Measurements from ENCODE around the gene SREK1IP1. TPM values are rescaled to one million over a fixed set of nuclear protein-coding genes. Genes with fewer than 3 reads are reported as not detected.
"Not testable (repeated sequence)": the region's sequence is repeated elsewhere in the genome, so short reads cannot be mapped to it uniquely, and the experiment has no call there.

Gene SREK1IP1
- total RNA-seq, 1 donor from 2014 or later, result 10.1 TPM

DNA sequence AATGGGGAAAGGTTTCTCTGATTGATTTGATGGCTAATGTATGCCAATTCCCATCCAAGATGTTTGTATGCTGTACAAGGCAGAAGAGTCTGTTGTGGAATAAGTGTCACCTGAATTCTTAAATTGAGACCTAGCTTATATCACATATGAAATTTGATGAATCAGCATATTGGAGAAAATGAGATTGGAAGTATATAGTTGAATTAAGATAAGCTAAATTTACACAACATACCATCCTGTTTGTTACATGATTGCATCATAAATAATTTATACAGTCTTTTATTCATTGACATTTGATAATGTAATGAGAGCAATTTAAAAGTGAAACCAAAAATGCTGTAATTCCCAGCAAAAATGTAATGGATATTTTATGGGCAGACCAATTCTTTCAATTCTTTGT is 1.4 kb upstream of the SREK1IP1 start:
- no peak for ATAC-seq (ENCODE audit: poor library complexity)
- no peak for DNase-seq
- intact Hi-C loops (cut with DNase I), result no loop called here

DNA sequence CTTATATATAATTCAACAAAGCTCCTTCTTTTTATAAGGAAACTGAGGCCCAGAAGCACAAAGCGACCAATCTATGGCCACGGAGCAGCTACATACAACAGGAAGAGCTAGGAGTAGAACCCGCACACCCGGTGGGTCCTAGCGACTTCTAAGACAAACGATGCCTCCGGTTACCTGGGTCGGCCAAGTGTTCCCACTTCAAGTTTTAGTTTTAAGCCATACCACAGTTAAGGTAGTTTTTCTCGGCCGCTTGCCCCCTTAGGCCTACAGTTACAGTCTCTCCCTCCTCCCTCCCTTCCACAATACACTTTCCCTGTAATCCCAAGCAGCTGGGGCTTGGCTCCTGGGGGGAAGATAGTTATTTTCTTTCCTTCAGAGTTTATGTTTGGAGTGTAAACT is 533 bp downstream of the SREK1IP1 start:
- intact Hi-C loops (cut with DNase I), result no loop called here
- ATAC-seq (ENCODE audit: poor library complexity) (peak; percentile 48), DNase-seq (no peak)

DNA sequence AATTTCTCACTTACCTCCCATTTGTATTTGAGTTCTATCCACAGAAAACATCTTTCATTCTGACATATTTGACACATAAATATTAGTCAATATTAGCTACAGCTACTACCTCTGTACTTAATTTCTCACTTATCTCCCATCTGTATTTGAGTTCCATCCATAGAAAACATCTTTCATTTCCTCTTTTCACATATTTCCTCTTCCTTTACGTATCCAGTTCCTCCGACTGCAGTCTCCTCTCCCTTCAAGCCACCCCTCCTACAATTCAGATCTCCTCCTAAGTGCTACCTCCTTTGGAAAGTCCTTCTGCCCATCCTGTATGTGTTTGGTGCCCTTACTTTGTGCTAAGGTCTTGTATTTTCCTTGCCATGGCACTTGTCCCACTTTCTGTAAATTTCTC is 1.6 kb downstream of the SREK1IP1 start:
- DNase-seq (no peak), ATAC-seq (ENCODE audit: poor library complexity) (no peak)
- intact Hi-C loops (cut with DNase I), result no loop called here

DNA sequence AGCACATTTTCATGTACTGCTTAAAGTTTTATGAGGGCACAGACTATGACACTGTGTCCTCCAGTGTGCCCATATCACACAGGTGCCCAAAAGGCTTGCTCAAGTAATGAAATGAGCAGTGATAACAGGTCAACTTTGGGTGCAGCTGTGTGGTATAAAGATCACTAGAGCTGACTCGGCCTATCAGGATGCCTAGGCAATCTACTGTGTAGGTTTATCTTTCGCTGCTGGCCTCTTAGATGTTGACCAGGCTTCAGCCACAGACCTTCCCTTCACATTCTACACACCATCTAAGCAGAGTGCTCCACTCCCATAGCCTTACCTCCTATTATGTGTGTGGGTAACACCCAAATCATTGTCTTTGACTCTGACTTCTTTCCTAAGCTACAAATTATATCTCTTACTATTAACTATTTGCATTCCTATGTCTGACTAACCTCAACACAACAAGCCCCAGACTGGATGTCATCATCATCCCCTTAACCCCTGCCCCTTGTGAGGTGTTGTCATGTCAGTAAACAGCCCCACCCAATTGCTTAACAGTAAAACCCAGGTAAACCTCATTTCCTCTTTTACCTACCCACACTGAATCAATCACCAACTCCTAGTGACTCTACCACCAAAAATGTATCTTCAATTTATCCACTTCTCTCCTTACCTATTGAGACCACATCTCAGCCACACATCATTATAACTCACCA is 2.5 kb downstream of the SREK1IP1 start:
- intact Hi-C loops (cut with DNase I), result no loop called here
- no peak for ATAC-seq (ENCODE audit: poor library complexity)
- DNase-seq, result no peak

DNA sequence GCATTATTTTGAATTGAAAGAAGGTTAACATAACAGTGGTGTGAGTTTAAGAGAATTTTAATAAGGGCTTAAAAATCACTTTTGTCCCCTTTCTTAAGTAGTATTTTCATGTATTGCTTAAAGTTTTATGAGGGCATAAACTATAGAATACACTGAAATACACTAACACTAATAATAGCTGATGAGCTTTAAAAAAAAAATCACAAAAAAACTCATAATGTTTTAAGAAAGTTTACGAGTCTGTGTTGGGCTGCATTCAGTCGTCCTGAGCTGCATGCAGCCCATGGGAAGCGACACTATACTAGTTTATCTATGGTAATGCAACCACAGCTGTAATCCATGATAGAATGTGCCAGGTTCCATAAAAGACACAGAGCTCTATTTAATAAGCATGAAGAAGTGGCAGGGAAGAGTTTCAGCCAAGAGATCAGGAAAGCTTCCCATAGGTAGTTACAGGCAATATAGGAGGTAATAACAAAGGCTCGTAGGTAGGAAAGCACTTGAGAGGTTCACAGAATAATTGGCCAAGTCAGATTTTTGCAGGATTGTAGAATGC is 4.5 kb downstream of the SREK1IP1 start:
- intact Hi-C loops (cut with DNase I), result no loop called here
- no peak for ATAC-seq (ENCODE audit: poor library complexity)
- no peak for DNase-seq

DNA sequence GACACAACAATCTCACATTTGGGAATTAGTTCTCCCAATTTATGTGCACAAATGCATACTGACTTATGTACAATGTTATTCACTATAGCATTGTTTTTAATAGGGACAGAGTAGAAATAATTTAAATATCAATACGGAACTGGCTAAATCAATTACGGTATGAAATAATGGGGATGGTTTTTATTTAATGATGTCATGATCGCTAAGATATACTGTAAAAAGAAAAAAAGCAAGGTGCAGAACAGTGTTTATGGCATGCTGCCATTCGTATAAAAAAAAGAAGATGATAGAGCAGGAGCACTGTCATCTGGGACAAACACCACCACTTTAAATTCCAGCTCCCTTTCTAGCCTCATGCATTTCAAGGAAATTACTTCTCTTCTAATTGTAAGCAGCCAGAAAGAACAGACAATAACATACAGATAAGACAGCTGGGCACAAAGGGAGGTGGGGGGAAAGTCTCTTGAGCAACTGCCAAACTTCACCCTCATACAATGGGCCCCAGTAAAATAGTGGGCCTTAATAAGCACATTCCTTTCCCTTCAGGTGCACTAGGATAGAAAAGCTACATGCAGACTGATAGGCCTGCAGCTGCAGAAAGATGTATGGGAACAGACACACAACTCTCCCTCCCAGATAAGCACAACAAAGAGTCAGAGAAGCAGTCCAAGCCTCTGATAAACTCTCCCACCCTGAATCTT is 8.4 kb downstream of the SREK1IP1 start:
- intact Hi-C loops (cut with DNase I), result no loop called here
- DNase-seq, result no peak
- ATAC-seq (ENCODE audit: poor library complexity), result no peak

DNA sequence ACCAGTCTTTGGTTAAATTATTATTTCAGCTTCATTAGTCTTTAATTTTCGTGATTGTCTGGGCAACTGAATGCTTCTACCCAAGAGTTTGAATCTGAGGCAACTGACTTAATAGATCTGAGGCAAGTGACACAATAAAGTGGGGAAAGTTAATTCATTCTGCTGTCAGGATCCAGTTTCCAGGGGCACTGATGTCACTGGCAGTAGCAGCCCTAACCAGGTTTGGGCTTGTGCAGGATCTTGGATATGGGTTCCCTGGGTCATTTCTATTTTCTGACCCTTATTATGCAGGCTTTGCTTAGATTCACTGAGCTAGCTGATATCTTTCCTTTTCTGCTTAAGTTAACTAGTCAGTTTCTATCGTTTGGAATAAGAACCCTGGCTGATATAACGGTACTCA is 9.6 kb downstream of the SREK1IP1 start:
- ATAC-seq (ENCODE audit: poor library complexity) (no peak), DNase-seq (no peak)
- intact Hi-C loops (cut with DNase I), result no loop called here

DNA sequence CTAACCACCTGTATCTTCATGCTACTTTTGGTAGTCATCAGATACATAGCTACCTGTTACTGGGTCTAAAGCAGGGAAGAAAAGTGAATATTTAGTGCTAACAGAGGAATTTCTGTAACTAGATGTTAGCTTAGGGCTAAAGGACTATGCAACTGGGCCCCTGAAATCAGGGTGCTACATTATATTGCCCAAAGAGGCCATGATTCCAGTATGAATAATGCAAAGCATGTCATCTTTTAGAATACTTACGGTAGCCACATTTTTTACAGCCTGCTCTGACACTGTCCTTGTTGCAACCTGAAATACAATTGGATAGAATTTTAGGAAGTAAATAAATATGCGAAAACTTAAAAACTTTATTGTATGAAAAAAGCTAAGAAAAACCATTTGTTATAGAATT is 14.4 kb downstream of the SREK1IP1 start:
- intact Hi-C loops (cut with DNase I), result no loop called here
- DNase-seq, result no peak
- no peak for ATAC-seq (ENCODE audit: poor library complexity)

DNA sequence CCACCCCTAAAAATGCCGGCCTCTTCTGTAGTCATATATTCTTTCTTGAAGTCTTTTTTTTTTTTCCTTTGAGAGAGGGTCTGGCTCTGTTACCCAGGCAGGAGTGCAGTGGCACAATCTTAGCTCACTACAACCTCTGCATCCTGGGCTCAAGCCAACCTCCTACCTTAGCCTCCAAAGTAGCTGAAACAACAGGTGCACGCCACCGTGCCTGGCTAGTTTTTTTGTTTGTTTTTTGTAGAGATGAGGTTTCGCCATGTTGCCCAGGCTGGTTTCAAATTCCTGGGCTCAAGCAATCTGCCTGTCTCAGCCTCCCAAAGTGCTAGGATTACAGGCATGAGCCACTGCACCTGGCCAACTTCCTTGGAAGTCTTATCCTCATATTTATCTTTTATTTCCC is 19.1 kb downstream of the SREK1IP1 start:
- intact Hi-C loops (cut with DNase I), result no loop called here
- ATAC-seq (ENCODE audit: poor library complexity) (no peak), DNase-seq (no peak)

DNA sequence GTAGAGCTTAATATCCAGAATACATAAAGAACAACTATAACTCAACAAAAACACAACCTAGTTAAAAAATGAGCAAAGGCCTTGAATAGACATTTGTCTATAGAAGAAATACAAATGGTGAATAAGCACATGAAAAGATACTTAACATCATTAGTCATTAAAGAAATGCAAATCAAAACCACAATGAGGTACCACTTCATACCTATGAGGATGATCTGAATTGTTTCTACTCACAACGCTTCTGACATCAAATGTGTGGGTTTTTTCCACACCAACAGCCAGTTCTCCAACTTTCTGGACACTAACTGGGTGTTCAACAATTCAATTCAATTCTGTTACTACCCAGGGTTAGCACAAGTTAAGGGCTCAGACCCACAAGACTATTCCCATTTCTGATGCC is 22.0 kb downstream of the SREK1IP1 start:
- DNase-seq (no peak), ATAC-seq (ENCODE audit: poor library complexity) (no peak)
- intact Hi-C loops (cut with DNase I), result no loop called here

DNA sequence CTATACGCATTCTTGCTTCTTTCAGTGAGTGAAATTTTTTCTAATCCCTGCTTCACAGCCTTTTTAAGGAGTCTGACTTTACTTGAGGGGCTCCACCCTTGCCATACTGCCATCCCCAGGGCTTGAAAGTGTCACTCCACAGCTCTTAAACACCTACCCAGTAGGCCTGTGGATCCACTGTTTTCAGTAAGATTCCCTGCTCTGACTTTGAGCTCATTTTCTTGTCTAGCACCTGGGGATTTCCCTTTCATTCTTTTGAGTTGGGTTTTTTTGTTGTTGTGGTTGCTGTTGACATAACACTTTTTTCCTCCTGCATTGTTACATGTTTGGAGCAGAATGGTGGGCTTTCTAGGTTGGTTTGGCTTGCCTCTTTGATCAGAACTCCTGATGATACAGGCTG is 23.6 kb downstream of the SREK1IP1 start:
- DNase-seq (no peak), ATAC-seq (ENCODE audit: poor library complexity) (no peak)
- intact Hi-C loops (cut with DNase I), result no loop called here

DNA sequence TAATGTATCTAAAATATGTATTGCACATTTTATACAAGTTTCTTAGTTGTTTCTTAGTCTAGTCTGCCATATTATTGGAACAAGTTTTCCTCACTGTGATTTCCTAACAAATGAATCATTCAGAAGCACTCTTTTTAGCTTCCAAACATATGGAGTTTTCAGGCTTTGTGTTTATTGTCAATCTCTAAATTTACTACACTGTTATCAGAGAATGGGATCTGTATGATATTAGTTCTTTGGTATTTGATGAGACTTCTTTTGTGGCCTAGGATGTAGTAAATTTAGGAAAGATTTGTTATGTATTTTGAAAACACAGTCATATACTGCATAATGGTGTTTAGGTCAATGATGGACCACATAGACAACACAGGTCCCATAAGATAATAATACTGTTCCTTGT is 25.7 kb downstream of the SREK1IP1 start:
- intact Hi-C loops (cut with DNase I), result no loop called here
- ATAC-seq (ENCODE audit: poor library complexity), result no peak
- DNase-seq, result no peak

DNA sequence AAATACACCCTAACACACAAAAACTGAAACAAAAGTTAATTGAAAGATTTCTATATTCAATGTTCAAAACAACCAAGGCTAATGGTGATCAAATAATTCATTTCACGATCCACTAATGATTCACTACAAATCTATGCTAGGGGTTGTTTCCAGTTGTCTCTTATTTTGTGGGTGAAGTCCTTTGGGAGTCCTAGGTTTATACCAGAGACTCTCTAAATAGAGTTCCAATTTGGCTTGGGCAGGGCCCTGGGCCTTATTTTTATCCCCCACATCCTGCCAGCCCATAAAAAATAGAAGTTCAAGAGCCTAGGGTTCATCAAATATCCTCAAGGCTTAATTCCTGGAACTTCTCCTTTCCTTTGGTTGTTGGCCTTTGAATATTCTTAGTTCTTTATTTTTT is 26.1 kb downstream of the SREK1IP1 start:
- ATAC-seq (ENCODE audit: poor library complexity) (no peak), DNase-seq (no peak)
- intact Hi-C loops (cut with DNase I), result no loop called here

DNA sequence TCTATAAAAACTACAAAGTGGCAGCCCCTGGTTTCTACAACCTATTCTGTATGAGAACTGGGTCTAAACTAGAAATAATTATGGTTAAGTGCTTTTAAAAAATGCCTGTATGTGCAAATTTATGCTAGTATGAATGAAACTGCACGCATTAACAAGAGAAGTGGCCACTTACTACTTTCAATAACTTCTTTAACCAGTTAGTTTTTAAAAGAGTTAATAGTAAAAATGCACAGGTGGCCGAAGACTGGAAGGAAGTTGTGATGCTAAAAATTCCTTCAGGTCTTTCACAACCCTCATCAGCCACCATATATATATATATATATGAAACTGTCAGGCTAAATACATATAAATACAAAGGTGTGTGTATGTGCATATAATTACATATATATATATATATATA is 41.3 kb downstream of the SREK1IP1 start:
- ATAC-seq (ENCODE audit: poor library complexity) (no peak), DNase-seq (no peak)
- intact Hi-C loops (cut with DNase I), result no loop called here

DNA sequence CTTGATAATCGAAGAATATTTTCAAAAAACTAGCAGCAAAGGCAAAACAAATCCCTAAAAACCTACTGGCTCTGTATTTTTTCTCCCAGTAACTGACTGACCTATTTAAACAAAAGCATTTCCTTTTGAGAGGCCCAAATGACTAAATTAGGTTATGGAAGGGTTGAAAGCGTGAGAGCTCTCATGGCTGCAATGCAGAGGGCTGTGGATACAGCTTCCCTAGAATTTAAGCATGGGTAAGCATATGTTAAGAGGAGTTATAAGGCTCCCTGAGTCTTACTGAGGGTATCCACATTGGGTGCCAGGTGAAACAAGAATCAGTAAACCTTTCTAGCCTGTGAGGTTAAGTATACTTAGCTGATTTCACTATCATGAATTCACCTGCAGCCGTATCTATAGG is 45.9 kb downstream of the SREK1IP1 start:
- ATAC-seq (ENCODE audit: poor library complexity) (no peak), DNase-seq (no peak)
- intact Hi-C loops (cut with DNase I), result no loop called here

DNA sequence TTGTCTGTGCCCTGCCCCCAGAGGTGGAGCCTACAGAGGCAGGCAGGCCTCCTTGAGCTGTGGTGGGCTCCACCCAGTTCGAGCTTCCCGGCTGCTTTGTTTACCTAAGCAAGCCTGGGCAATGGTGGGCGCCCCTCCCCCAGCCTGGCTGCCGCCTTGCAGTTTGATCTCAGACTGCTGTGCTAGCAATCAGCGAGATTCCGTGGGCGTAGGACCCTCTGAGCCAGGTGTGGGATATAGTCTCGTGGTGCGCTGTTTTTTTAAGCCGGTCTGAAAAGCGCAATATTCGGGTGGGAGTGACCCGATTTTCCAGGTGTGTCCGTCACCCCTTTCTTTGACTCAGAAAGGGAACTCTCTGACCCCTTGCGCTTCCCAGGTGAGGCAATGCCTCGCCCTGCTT is 54.0 kb downstream of the SREK1IP1 start:
- intact Hi-C loops (cut with DNase I); DNase-seq; ATAC-seq (ENCODE audit: poor library complexity): not testable (repeated sequence)

DNA sequence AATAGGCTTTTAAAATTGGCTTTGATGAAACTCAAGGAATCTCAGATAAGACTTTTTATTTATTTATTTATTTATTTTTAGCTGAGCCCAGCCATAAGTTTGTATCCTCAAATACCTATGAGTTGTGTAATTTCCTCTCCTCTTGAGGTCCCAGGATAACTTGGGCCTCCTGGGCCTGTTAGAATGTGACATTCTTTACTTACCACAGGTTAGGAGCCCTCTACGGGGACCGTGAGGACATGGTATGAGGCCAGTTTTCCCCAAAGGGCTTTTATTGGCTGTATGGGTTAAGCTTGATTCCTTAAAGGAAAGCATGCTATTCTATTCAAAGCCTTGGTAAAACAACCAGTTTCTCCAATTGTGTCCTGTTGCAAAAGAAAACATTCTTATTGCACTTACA is 61.3 kb downstream of the SREK1IP1 start:
- intact Hi-C loops (cut with DNase I), result no loop called here

DNA sequence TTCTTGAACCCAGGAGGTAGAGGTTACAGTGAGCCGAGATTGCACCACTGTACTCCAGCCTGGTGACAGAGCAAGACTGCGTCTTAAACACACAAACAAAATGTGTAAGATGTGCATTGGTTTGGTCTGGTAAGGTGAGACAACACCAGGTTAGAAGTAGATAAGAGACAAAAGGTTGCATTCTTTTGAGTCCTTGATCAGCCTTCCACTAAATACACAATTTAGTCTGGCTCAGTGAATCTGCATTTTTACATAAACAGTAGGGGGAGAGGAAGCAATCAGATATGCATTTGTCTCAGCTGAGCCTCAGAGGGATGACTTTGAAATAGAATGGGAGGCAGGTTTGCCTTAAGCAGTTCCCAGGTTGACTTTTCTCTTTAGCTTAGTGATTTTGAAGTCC is 62.4 kb downstream of the SREK1IP1 start:
- ATAC-seq (ENCODE audit: poor library complexity); intact Hi-C loops (cut with DNase I); DNase-seq: not testable (repeated sequence)

More for the DNA sequence above, 61.3 kb downstream of the SREK1IP1 start:
- ATAC-seq (ENCODE audit: poor library complexity) (no peak), DNase-seq (no peak)

DNA sequence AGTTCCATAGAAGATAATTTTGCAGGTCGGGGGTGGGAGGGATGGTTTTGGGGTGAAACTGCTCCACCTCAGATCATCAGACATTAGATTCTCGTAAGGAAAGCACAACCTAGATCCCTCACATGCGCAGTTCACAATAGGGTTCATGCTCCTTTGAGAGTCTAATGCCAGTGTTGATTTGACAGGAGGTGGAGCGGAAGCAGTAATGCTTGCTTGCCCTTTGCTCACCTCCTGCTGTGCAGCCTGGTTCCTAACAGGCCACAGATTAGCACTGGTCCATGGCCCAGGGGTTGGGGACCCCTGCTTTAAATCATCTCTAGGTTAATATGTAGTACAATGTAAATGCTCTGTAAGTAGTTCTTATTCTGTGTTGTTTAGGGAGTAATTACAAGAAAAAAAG is 67.7 kb downstream of the SREK1IP1 start:
- intact Hi-C loops (cut with DNase I), result no loop called here
- DNase-seq, result no peak
- no peak for ATAC-seq (ENCODE audit: poor library complexity)

DNA sequence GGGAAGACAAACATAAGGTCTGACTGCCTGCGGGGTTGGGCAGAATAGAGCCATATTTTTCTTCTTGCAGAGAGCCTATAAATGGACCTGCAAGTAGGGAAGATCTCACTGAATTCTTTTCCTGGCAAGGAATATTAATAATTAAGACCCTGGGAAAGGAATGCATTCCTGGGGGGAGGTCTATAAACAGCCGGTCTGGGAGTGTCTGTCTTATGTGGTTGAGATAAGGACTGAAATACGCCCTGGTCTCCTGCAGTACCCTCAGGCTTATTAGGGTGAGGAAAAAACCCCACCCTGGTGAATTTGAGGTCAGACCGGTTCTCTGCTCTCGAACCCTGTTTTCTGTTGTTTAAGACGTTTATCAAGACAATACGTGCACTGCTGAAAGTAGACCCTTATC is 72.1 kb downstream of the SREK1IP1 start:
- ATAC-seq (ENCODE audit: poor library complexity); DNase-seq; intact Hi-C loops (cut with DNase I): not testable (repeated sequence)

Data from Right ventricle myocardium superior (tissue), 1 donor.